Muscle of back (tissue), 10 donors: Measurements from ENCODE around the gene ZAR1. TPM values are rescaled to one million over a fixed set of nuclear protein-coding genes. Genes with fewer than 3 reads are reported as not detected.

Source experiments
- polyA plus RNA-seq, 10 donors: library from polyadenylated mRNA; unstranded; fragments of 120-200 nt; gene quantifications; one replicate each; pipeline ENCODE4 v1.2.1, GENCODE V29; 2013; ENCODE audit not compliant: insufficient read length in 10 of 10

ZAR1 gene
- polyA plus RNA-seq, 10 donors: not detected

Other genes starting within 250 kb of the ZAR1 start
- 1 to 10 TPM in 2 of 10 donors, under 1 TPM in 8; 0.57 to 1.1 (median 0.83) TPM for gene TEC, start 220.4 kb upstream of the ZAR1 start, polyA plus RNA-seq
- gene SLAIN2, start 148.7 kb upstream of the ZAR1 start, polyA plus RNA-seq: 10 to 100 TPM; 48.1 to 71.5 (median 57.2) TPM
- 1 to 10 TPM in 1 of 10 donors, under 1 TPM in 9; 0.26 to 1.3 (median 0.67) TPM for gene SLC10A4, start 6.9 kb upstream of the ZAR1 start, polyA plus RNA-seq